GM18909 (cell line): Measurements from ENCODE around the gene ITGA7.

Source experiments
- ATAC-seq: cut with Tn5 transposase; IDR thresholded peaks from one replicate; pipeline ENCODE4 v1.9.1; 2021; ENCODE audit warnings: mild to moderate bottlenecking; ENCODE audit not compliant: unreplicated experiment, poor library complexity

The ITGA7 gene

GRCh38 chr12:55720894-55721444, 13.3 kb upstream of the ITGA7 start:
- ATAC-seq: no peak

- no peak for ATAC-seq
These were observed 12.4 kb upstream of the ITGA7 start, which contains the start of gene RDH5 for GRCh38 chr12:55720071-55720564. RDH5 (plus strand) TSS chr12:55720393; CDS start chr12:55721185, 792 bp downstream.

GRCh38 chr12:55719371-55719770, 11.7 kb upstream of the ITGA7 start:
- no peak for ATAC-seq

- no peak for ATAC-seq
These were observed 11.0 kb upstream of the ITGA7 start for GRCh38 chr12:55718624-55719275.

- no peak for ATAC-seq
These were observed 10.3 kb upstream of the ITGA7 start for GRCh38 chr12:55718015-55718414.

- ATAC-seq: no peak
These were observed 9.6 kb upstream of the ITGA7 start for GRCh38 chr12:55717011-55718007.

- no peak for ATAC-seq
These were observed 8.9 kb upstream of the ITGA7 start for GRCh38 chr12:55716582-55716957.

- ATAC-seq: peak; percentile 92
These were observed 8.3 kb upstream of the ITGA7 start, which contains the start of gene BLOC1S1 for GRCh38 chr12:55715833-55716581. BLOC1S1 (plus strand) TSS chr12:55716046; CDS start chr12:55716052, 6 bp downstream.

- no peak for ATAC-seq
These were observed 7.6 kb upstream of the ITGA7 start for GRCh38 chr12:55715169-55715764.

- ATAC-seq: no peak
These were observed 6.0 kb upstream of the ITGA7 start for GRCh38 chr12:55713721-55714120.

- no peak for ATAC-seq
These were observed 5.2 kb upstream of the ITGA7 start for GRCh38 chr12:55712700-55713415.

GRCh38 chr12:55711786-55712553, 4.3 kb upstream of the ITGA7 start:
- no peak for ATAC-seq

GRCh38 chr12:55708695-55709233, 1.1 kb upstream of the ITGA7 start:
- no peak for ATAC-seq

GRCh38 chr12:55707219-55707671, 459 bp downstream of the ITGA7 start:
- ATAC-seq: no peak

GRCh38 chr12:55706568-55707218, 1.0 kb downstream of the ITGA7 start:
- no peak for ATAC-seq

GRCh38 chr12:55705782-55706402, 1.8 kb downstream of the ITGA7 start:
- ATAC-seq: no peak
